Airway epithelial cell (primary cell): ENCODE data around the gene COQ6. TPM values are rescaled to one million over a fixed set of nuclear protein-coding genes. Genes with fewer than 3 reads are reported as not detected.

Experiments used
- total RNA-seq: library from RNA; depleted of rRNA; stranded (reverse); fragments of >200 nt; gene quantifications from 2 replicates; pipeline ENCODE4 v1.2.3, GENCODE V29; 2015

Gene COQ6
- 10.8 and 26.3 TPM in 2 replicates for total RNA-seq

GRCh38 chr14:73949752-73950734 lies at the start of gene COQ6, which contains the start of gene FAM161B:
COQ6 (plus strand) TSS chr14:73950302; CDS start chr14:73950333, 31 bp downstream.
FAM161B (minus strand) TSS chr14:73950094; CDS start chr14:73950026, 68 bp downstream.

Other genes with a start within 250 kb of the COQ6 start
- gene PNMA1, start 235.9 kb upstream of the COQ6 start, total RNA-seq, result 13.1 and 15.9 TPM in 2 replicates
- gene PTGR2, start 98.5 kb upstream of the COQ6 start, total RNA-seq, result 8.9 and 19.2 TPM in 2 replicates
- gene ZNF410, start 63.4 kb upstream of the COQ6 start, total RNA-seq, result 24.2 and 36.1 TPM in 2 replicates
- gene FAM161B, start 208 bp upstream of the COQ6 start, total RNA-seq, result 0.79 and 1.3 TPM in 2 replicates
- 7.4 and 7.5 TPM in 2 replicates for gene ENTPD5, start 69.0 kb downstream of the COQ6 start, total RNA-seq
- 0.84 and 2.7 TPM in 2 replicates for gene BBOF1, start 69.0 kb downstream of the COQ6 start, total RNA-seq
- 4.5 and 9.0 TPM in 2 replicates for gene ALDH6A1, start 134.2 kb downstream of the COQ6 start, total RNA-seq
- 4.3 and 4.4 TPM in 2 replicates for gene LIN52, start 134.7 kb downstream of the COQ6 start, total RNA-seq